G401.6 (cell line): ENCODE results near the gene SEMA6D.
"Not testable (repeated sequence)": the region's sequence is repeated elsewhere in the genome, so short reads cannot be mapped to it uniquely, and the experiment has no call there.

Experiments used
- FAIRE-seq: peaks from 2 replicates; lab custom pipeline; 2012; peaks lifted over from hg19 to GRCh38; lab: Jason Lieb, UNC

Gene SEMA6D

GRCh38 chr15:47718497-47719437, 1.5 kb downstream of the SEMA6D start:
- no peak for FAIRE-seq

- no peak for FAIRE-seq
Measured at GRCh38 chr15:47719730-47720129, 2.4 kb downstream of the SEMA6D start.

DNA sequence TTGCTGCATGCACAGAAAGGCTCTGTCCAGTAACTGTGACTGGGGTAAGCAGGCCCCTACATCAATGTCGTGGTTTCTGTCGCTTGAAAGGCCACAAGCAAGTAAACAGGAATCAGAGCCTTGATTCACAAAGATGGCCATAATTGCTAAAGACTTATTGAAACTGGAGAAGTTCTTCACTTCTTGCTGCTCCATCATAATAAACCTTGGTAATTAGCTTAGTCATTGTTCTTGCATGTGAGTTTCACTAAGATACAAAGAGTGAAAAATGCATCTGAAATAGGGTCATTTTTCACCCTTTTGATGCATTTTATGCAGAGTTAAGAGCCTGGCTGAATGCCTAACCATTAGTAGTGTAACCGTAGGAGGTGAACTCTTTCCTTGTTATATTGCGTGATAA, 3.2 kb downstream of the SEMA6D start:
- no peak for FAIRE-seq

- FAIRE-seq: no peak
Measured at GRCh38 chr15:47721676-47722075, 4.4 kb downstream of the SEMA6D start.

DNA sequence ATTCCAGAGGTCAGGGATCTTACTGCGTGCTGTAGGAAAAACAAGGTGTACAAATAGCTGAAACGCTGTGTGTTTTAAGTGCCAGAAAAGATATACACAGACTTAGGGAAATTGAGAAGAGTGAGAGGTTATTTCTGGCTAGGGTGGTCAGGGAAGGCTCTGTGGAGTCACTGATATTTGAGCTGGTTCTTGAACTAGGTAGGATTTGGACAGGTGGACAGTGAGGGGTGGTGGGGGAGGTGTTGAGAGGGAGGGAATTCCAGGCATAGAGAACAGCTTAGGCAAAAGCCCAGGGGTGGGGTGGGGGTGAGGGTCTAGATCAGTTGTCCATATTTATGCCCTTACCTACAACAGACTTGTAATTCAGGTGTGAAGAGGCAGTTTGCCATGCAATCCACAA, 7.0 kb downstream of the SEMA6D start:
- no peak for FAIRE-seq

- FAIRE-seq: no peak
Measured at GRCh38 chr15:47725051-47725450, 7.7 kb downstream of the SEMA6D start.

GRCh38 chr15:47725906-47726305, 8.6 kb downstream of the SEMA6D start:
- no peak for FAIRE-seq

DNA sequence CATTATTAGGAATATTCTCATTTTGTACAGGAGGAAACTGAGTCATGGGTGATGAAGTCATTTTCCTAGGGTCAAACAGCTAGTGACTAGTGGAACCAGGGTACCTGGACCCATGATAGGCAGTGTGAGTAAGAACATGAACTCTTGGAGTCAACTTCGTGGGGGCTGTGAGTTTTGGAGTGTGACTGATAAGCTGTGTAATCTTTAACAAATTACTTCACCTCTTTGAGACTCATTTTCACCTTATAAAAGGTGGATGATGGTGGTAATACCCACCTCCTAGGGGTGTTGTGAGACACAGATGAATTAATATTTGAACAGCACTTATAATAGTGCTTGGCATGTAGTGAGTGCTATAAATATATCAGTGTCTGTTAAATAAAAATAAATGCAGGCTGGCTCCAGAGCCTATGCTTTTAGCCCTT, 9.1 kb downstream of the SEMA6D start:
- no peak for FAIRE-seq

- no peak for FAIRE-seq
Measured at GRCh38 chr15:47727137-47727536, 9.8 kb downstream of the SEMA6D start.

GRCh38 chr15:47727676-47728075, 10.4 kb downstream of the SEMA6D start:
- FAIRE-seq: no peak

DNA sequence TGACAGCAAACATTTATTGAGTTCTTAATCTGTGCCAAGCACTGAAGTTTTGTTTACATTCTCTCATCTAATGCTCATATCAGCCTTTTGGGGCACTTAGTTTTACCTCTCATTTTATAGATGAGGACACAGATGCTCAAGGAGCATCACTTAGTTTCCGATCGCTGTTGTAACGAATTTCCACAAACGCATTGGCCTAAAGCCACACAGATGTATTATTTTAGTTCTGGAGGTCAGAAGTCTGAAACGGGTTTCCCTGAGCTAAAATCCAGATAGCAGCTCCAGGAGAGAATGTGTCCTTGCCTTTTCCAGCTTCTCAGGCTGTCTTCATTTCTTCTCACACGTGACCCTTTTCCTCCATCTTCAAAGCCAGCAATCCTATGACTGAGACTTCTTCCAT, 11.1 kb downstream of the SEMA6D start:
- no peak for FAIRE-seq

- FAIRE-seq: no peak
Measured at GRCh38 chr15:47728886-47729285, 11.6 kb downstream of the SEMA6D start.

GRCh38 chr15:47731230-47731629, 13.9 kb downstream of the SEMA6D start:
- FAIRE-seq: no peak

- no peak for FAIRE-seq
Measured at GRCh38 chr15:47732248-47732647, 14.9 kb downstream of the SEMA6D start.

GRCh38 chr15:47733085-47733484, 15.8 kb downstream of the SEMA6D start:
- FAIRE-seq: no peak

DNA sequence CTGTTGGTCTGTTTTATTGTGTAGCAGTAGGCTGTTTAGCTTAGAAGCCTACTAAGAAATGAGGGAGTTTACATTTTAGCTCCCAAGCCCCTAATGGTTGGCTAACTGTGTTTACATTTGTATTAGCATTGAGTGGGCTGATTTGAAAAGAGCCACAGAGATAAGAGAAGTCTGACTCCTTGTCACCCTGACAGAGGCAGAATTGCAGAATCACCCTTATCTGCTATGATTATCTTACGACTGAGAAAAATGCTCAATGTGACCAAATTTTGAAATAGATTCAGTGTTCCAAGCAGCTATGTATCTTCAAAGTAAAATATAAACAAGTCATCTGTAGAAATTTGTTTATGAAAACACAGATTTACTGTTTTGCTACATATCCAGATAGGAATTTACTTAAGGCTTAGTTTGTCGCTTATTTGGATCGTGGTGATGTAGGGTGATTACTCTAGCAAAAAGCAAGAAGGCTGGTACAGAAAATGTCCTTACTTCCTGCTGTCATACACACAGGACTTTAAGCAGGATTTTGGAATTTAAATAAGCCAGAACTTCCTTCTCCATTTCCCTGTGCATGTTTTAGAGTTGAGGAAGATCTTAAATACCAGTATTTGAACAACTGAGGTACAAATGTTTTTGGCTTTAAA, 19.0 kb downstream of the SEMA6D start:
- no peak for FAIRE-seq

- no peak for FAIRE-seq
Measured at GRCh38 chr15:47737477-47737876, 20.2 kb downstream of the SEMA6D start.

- not testable (repeated sequence) for FAIRE-seq
Measured at GRCh38 chr15:47738144-47738825, 21.0 kb downstream of the SEMA6D start.

DNA sequence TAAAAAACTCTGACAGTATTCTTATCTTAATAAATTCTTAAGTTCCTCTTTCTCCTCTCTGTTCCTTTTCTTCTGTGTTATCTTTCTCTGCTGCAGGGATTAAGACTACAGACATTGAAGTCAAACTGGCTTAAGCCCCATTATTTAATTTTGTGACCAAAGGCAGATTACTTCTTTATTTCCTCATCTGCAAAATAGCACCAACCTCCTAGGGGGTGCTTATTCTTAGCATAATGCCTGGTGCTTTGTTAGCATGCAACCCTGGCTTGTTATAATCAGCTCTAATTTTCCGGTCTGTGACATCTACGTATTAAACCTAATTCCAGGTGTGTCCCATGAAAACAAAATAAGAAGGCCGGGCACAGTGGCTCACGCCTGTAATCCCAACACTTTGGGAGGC, 23.8 kb downstream of the SEMA6D start:
- FAIRE-seq: no peak

DNA sequence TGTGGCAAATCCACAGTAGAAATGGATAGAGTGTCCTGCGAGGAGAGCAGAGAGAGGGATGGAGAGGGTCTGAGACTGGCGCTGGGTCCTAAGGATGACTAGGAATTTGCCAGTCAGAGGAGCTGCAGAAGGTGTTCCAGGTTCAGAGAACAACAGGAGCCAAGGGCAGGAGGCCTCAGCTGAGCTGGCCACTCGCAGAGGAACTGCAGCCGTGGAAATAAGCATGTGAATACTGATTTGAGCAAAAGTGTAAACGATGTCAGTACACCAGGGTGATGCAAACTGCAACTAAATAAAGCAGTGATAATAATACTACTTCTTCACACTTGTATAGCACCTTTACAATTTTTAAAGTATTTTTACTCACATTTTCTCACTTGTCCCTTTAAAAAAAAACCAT, 24.6 kb downstream of the SEMA6D start:
- no peak for FAIRE-seq

- FAIRE-seq: no peak
Measured at GRCh38 chr15:47742334-47742733, 25.0 kb downstream of the SEMA6D start.

DNA sequence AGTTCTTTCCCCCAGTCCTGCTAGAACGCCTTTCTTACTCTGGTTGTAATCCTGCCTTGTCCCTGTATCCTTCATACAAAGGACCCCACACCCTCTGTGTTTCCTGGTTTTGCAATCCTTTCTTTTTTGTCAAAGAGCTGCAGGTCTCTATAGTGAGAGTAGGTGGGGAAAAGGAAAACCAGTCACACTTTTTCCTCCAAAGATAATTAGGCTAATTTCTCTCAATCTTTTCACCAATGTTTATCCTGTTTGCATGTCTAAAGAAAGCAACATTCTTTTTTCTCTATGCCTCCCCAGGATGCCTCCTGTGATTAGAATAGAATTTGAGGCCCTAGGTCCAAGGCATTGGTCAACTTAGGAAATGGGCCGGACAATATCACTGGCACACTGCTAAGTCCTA, 25.4 kb downstream of the SEMA6D start:
- no peak for FAIRE-seq

GRCh38 chr15:47743385-47743784, 26.1 kb downstream of the SEMA6D start:
- FAIRE-seq: no peak
